GM21529 (cell line): Measurements from ENCODE around the gene MAPK9.
"Not testable (repeated sequence)": the region's sequence is repeated elsewhere in the genome, so short reads cannot be mapped to it uniquely, and the experiment has no call there.

Experiments
- ATAC-seq: cut with Tn5 transposase; IDR thresholded peaks from one replicate; pipeline ENCODE4 v1.9.1; 2021; ENCODE audit not compliant: unreplicated experiment

The MAPK9 gene

GRCh38 chr5:180241600-180241999, 50.3 kb downstream of the MAPK9 start:
- ATAC-seq = no peak

GRCh38 chr5:180238631-180239030, 53.3 kb downstream of the MAPK9 start:
- ATAC-seq = no peak

GRCh38 chr5:180235846-180236245, 56.0 kb downstream of the MAPK9 start:
- ATAC-seq = no peak

GRCh38 chr5:180235077-180235476, 56.8 kb downstream of the MAPK9 start:
- ATAC-seq = no peak

- ATAC-seq = no peak
Observed at GRCh38 chr5:180234271-180234670, 57.6 kb downstream of the MAPK9 start.

- no peak for ATAC-seq
Observed at GRCh38 chr5:180233729-180234128, 58.2 kb downstream of the MAPK9 start.

GRCh38 chr5:180230017-180230416, 61.9 kb downstream of the MAPK9 start:
- ATAC-seq = no peak

- no peak for ATAC-seq
Observed at GRCh38 chr5:180222056-180222455, 69.8 kb downstream of the MAPK9 start.

- no peak for ATAC-seq
Observed at GRCh38 chr5:180217797-180218196, 74.1 kb downstream of the MAPK9 start.

GRCh38 chr5:180216646-180217171, 75.2 kb downstream of the MAPK9 start:
- no peak for ATAC-seq

- ATAC-seq = no peak
Observed at GRCh38 chr5:180215783-180216630, 75.9 kb downstream of the MAPK9 start.

- no peak for ATAC-seq
Observed at GRCh38 chr5:180214870-180215770, 76.8 kb downstream of the MAPK9 start.

- ATAC-seq = no peak
Observed at GRCh38 chr5:180213657-180214207, 78.2 kb downstream of the MAPK9 start.

GRCh38 chr5:180213256-180213600, 78.7 kb downstream of the MAPK9 start:
- ATAC-seq = no peak

GRCh38 chr5:180212363-180213255, 79.3 kb downstream of the MAPK9 start:
- ATAC-seq = no peak

GRCh38 chr5:180211761-180212035, 80.2 kb downstream of the MAPK9 start:
- ATAC-seq = no peak

GRCh38 chr5:180210961-180211760, 80.7 kb downstream of the MAPK9 start:
- ATAC-seq = no peak

GRCh38 chr5:180210077-180210476, 81.8 kb downstream of the MAPK9 start:
- not testable (repeated sequence) for ATAC-seq

GRCh38 chr5:180209137-180209581, 82.7 kb downstream of the MAPK9 start, which contains the start of gene RASGEF1C:
TSS of gene RASGEF1C (minus strand) at chr5:180209211. CDS start at chr5:180138052, 71,159 bp downstream.
- ATAC-seq = peak; percentile 72
